Bone marrow (tissue), 2 donors: ENCODE results near the gene SF3B4.
A peak's percentile ranks its signal among the peaks of the same experiment; 100 is the strongest.

Experiments used
- DNase-seq, 2 donors: peaks; one replicate each; lab custom pipeline; 2025; lab: John Stamatoyannopoulos, UW

The SF3B4 gene

DNA sequence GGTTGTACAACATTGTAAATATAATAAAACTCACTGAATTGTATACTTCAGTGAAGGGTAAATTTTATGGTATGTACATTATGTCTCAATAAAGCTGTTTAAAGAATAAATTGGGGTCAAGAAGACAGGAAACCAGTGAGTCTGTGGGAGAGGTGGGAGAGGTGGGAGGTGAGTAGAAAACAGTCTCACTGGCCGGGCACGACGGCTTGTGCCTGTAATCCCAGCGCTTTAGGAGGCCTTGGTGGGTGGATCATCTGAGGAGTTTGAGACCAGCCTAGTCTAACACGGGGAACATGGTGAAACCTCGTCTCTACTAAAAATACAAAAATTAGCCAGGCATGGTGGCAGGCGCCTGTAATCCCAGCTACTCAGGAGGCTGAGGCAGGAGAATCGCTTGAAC is 4.9 kb upstream of the SF3B4 start:
- no peak for DNase-seq

DNA sequence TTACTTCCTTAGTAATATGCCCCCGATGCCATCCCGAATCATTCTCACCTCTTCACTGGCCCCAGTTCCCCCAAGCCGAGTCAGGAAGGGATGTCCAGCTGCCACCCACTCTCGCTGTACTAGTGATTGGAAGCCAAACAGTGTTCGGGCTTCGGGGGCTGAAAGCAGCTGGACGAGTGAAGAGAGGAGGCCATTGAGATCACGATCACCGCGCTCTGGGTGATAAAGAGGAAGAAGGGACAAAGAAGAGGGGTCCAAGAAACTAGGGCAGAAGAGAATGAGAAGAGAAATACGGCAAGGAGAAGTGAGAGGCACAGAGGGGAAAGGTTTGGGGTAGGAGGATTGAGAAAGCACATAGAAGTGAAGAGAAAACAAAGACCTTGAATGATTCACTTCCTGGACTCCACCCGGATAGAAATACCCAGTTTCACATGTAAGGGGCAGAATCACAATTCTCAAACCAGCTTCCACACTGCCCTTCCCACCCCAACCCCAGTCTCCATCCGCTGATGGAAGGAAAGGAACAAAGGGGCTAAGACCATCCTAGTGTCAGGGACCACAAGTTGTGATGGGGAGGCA is 3.7 kb upstream of the SF3B4 start:
- no peak for DNase-seq

DNA sequence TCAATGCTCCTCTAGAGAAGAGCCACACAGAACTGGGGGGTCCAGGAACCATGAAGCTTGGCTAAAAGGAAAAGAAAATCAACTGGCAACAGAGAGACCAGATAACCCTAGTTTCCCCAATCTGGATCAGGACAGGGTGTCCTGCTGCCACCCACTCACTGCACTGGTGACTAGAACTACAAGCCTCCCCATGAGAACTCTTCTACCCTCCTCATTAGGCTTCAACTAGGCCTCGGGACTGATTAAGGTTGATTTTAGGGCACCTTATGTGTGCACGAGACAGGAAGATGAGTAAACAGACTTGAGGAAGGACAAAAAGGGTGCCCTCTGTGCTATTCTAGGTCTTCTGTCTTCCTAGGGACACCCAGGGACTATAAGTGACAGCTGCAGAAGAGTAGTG is 2.3 kb upstream of the SF3B4 start:
- DNase-seq: no peak

DNA sequence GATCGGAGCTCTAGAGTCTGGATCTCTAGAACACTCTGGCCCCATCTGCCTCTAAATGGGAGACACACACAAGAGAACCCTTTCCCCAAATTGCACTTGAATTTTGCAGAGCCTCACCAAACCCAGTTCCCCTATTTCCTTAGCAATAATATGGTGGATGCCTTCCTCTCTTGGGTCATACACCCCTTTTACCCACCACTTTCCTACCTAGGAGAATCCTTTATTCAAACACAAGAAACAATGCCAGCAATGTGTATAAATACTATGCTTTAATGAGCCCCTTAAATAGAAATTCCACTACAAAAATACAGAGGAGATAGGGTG is 760 bp upstream of the SF3B4 start:
- DNase-seq: no peak

GRCh38 chr1:149927056-149927562 is 494 bp downstream of the SF3B4 start:
- DNase-seq: no peak

- DNase-seq: no peak
Measured at GRCh38 chr1:149926296-149926695, 1.3 kb downstream of the SF3B4 start.

DNA sequence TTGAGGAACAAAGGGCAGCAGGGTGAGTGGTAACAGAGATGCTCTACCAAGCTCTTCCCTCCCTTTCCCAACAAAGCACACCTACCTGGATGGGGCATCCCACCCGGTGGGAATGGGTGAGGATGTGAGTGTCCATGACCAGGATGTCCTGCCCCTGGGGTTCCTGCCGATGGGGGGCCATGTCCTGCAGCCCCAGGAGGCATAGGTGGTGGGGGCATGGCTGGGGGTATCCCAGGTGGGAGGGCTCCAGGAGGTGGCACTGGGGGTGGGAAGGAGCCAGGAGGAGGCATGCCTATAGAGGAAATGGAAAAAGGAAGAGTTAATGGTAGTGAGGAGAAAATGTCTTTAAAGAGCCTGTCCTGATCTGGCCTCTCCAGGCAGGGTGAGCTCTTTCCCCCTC is 1.9 kb downstream of the SF3B4 start:
- DNase-seq: no peak

DNA sequence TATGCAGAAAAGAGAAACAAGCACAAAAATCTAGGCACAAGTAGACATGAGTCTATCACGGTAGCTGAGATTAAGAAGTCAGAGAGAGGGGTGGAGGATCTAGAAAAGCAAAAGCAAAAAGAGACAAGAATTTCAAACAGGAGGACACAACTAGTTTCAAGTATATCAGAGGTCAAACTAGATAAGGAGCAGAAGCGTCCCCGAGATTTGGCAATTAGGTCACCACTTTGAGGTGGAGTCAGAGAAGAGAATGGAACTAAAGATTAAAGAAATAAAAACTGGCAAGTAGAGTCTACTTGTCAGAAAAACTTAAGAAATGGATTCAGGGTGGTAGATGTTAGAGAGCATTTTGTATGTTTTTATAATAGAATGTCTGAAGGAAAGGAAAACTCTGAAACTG is 2.3 kb downstream of the SF3B4 start:
- no peak for DNase-seq

DNA sequence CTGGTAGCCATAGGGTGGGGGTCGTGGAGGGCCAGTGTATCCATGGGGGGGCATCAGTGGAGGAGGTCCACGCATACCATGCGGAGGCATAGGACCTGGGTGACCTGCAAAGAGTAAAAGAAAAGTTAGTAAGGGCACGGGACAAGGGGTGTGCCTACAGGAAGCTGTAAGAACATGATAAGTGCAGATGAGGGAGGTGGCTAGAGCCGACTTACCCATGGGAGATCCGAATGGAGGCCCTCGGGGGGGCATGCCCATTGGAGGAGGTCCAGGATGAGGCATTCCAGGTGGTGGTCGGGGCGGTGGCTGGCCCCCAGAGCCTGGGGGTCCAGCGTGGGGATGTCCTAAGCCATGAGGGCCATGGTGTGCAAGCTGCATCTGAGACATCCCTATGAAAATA is 4.0 kb downstream of the SF3B4 start:
- no peak for DNase-seq

DNA sequence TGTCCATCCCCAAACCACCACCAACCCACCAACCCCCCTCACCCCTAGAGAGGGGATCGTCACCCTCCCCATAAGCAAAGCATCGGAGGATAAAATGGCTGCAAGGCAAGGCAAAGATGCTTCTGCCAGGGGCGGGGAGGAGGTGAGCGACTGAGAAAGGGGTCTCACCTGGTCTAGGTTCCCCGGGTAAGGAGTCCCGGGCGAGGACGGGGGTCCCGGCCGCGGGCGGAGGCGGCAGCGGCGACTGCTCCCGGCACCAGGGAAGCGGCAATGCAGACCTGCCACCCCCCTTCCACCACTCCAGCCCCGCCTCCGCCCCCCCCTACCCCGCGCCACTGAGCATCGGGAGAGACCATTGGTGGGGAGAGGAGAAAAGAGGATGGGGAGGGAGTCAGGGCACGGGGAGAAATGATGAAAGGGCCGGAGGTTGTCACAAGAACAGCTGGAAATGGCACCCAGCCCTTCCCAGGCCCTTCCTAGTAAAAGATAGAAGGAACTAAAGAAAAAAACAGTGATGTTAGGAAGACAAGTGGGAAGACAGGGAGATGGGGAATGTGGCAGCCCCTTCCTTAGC is 9.9 kb downstream of the SF3B4 start, which contains the start of gene SV2A:
SV2A (minus strand) TSS at position 274 of the 574 bp plus-strand sequence. CDS start 4,004 bp downstream, outside the sequence.
- peak in 1 of 2 donors; percentile 39 for DNase-seq

GRCh38 chr1:149916898-149917252 is 10.7 kb downstream of the SF3B4 start:
- no peak for DNase-seq

GRCh38 chr1:149916193-149916897 is 11.3 kb downstream of the SF3B4 start:
- peak in 1 of 2 donors; percentile 20 for DNase-seq

- no peak for DNase-seq
Measured at GRCh38 chr1:149915429-149916192, 12.0 kb downstream of the SF3B4 start.

DNA sequence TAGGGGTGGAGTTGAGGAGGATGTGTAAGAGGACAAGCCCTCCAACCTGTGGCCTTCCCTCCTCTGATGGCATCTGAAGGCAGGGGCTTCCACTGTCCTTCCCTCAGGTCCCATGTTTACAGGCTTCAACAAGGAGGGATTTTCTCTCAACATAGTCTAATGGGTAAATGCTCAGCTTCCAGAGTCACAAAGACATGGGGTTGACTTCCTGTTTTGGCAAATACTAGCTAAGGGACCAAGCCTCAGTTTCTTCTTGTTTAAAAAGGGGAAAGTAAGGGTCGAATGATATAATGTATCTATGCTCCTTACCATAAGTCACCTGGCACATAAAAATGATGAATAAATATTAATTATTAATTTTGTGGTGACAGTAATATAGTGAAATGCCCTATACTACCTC is 13.1 kb downstream of the SF3B4 start:
- no peak for DNase-seq

- no peak for DNase-seq
Measured at GRCh38 chr1:149906570-149907075, 21.0 kb downstream of the SF3B4 start.

GRCh38 chr1:149903836-149904491 is 23.6 kb downstream of the SF3B4 start:
- DNase-seq: no peak

GRCh38 chr1:149899460-149900284 is 27.9 kb downstream of the SF3B4 start, which contains the start of gene BOLA1:
Gene BOLA1, plus strand, starts transcription at chr1:149899568. Its CDS starts 492 bp downstream, at chr1:149900060.
- DNase-seq: peak; percentile 67 to 76

DNA sequence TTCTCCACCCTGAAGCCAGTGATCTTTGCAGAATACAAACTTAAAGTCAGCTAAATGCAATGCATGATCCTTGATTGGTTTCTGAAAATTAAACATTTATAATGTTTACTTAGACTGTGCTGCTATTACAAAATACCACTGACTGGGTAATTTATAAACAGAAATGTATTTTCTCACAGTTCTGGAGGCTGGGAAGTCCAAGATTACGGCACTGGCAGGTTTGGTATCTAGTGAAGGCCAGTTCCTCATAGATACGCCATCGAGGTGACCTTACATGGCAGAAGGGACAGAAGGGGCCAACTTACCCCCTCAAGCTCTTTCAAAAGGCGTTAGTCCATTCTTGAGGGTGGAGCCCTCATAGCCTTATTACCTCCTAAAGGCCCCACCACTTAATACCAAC is 31.0 kb downstream of the SF3B4 start:
- no peak for DNase-seq

DNA sequence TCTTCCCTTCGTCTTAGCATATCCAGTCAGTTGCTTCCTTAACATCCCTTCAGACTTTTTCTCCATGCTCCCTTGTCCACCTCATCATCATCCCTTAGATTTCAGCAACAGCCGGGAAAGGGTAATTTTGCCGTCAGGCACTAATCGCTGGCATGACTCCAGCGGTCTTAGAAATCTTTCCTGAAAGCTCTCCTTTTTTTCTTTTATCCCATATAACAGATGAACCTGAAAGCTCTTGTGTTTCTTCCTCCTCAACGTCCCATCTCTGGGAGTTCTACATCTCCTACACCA is 38.7 kb downstream of the SF3B4 start:
- DNase-seq: no peak

GRCh38 chr1:149888247-149888998 is 39.2 kb downstream of the SF3B4 start:
- peak; percentile 60 to 91 for DNase-seq
